Measurements from ENCODE around the gene CPTP.
"Not testable (repeated sequence)": the region's sequence is repeated elsewhere in the genome, so short reads cannot be mapped to it uniquely, and the experiment has no call there.

CPTP gene

GRCh38 chr1:1315435-1315954 lies 9.1 kb upstream of the CPTP start:
- Histone ChIP-seq H3K36me3 (ENCODE audit: low read length) (no peaks in the 10 kb centered on the region), H3K27ac (ENCODE audit: low read depth, low read length) (no peak overlapping the region)
- TF ChIP-seq CTCF (IDR thresholded peaks at IDR 0.05; ENCODE audit: insufficient read depth, low read length, poor library complexity, severe bottlenecking), result no peak
- TF ChIP-seq EZH2phosphoT487 (conservative IDR thresholded peaks at IDR 0.05; ENCODE audit: low read length), result no peak

GRCh38 chr1:1316199-1316598 lies 8.4 kb upstream of the CPTP start:
- H3K9me2 ChIP-seq (replicated peaks; ENCODE audit: insufficient read depth, low read length); H3K27ac ChIP-seq (ENCODE audit: low read depth, low read length); H3K27me3 ChIP-seq (ENCODE audit: low read length); H3K9ac ChIP-seq (ENCODE audit: low read length); H2AFZ ChIP-seq (ENCODE audit: low read depth, low read length, severe bottlenecking); H3K36me3 ChIP-seq (ENCODE audit: low read length); H4K20me1 ChIP-seq (ENCODE audit: low read depth, low read length); H3K4me3 ChIP-seq (ENCODE audit: insufficient read depth, low read length, poor library complexity, severe bottlenecking); H3K4me2 ChIP-seq (ENCODE audit: low read depth, low read length, poor library complexity, severe bottlenecking); H3K9me3 ChIP-seq (ENCODE audit: insufficient read depth, low read length): not testable (repeated sequence)
- Histone ChIP-seq H3F3A (ENCODE audit: insufficient read depth) (peaks cover 22% of the 10 kb centered on the region), H3K79me2 (ENCODE audit: insufficient read depth, low read length) (peaks cover 21% of the 10 kb centered on the region)

More at GRCh38 chr1:1315435-1315954, 9.1 kb upstream of the CPTP start:
- Histone ChIP-seq H3K9me3 (ENCODE audit: insufficient read depth, low read length) (no peaks in the 10 kb centered on the region), H3K9me2 (replicated peaks; ENCODE audit: insufficient read depth, low read length) (no peaks in the 10 kb centered on the region), H3K9ac (ENCODE audit: low read length) (no peak overlapping the region), H3K27me3 (ENCODE audit: low read length) (no peaks in the 10 kb centered on the region), H3K4me2 (ENCODE audit: low read depth, low read length, poor library complexity, severe bottlenecking) (no peak overlapping the region), H3K4me3 (ENCODE audit: insufficient read depth, low read length, poor library complexity, severe bottlenecking) (no peak overlapping the region), H3K79me2 (ENCODE audit: insufficient read depth, low read length) (peaks cover 14% of the 10 kb centered on the region), H4K20me1 (ENCODE audit: low read depth, low read length) (no peaks in the 10 kb centered on the region), H3F3A (ENCODE audit: insufficient read depth) (peaks cover 22% of the 10 kb centered on the region), H2AFZ (ENCODE audit: low read depth, low read length, severe bottlenecking) (no peak overlapping the region)

- TF ChIP-seq CTCF (IDR thresholded peaks at IDR 0.05; ENCODE audit: insufficient read depth, low read length, poor library complexity, severe bottlenecking) (no peak), EZH2phosphoT487 (conservative IDR thresholded peaks at IDR 0.05; ENCODE audit: low read length) (no peak)
- Histone ChIP-seq H3K27me3 (ENCODE audit: low read length) (no peaks in the 10 kb centered on the region), H3K4me3 (ENCODE audit: insufficient read depth, low read length, poor library complexity, severe bottlenecking) (no peak overlapping the region), H3K36me3 (ENCODE audit: low read length) (no peaks in the 10 kb centered on the region), H4K20me1 (ENCODE audit: low read depth, low read length) (no peaks in the 10 kb centered on the region), H3K9ac (ENCODE audit: low read length) (no peak overlapping the region), H3K4me2 (ENCODE audit: low read depth, low read length, poor library complexity, severe bottlenecking) (no peak overlapping the region), H3F3A (ENCODE audit: insufficient read depth) (peaks cover 22% of the 10 kb centered on the region), H2AFZ (ENCODE audit: low read depth, low read length, severe bottlenecking) (no peak overlapping the region), H3K9me3 (ENCODE audit: insufficient read depth, low read length) (no peaks in the 10 kb centered on the region), H3K27ac (ENCODE audit: low read depth, low read length) (no peak overlapping the region), H3K9me2 (replicated peaks; ENCODE audit: insufficient read depth, low read length) (no peaks in the 10 kb centered on the region), H3K79me2 (ENCODE audit: insufficient read depth, low read length) (peaks cover 31% of the 10 kb centered on the region)
These were observed 7.2 kb upstream of the CPTP start for GRCh38 chr1:1317420-1317819.

- Histone ChIP-seq H3K4me2 (ENCODE audit: low read depth, low read length, poor library complexity, severe bottlenecking) (no peak overlapping the region), H3K9me2 (replicated peaks; ENCODE audit: insufficient read depth, low read length) (no peaks in the 10 kb centered on the region), H3K9me3 (ENCODE audit: insufficient read depth, low read length) (no peaks in the 10 kb centered on the region), H3K9ac (ENCODE audit: low read length) (no peak overlapping the region), H3K27me3 (ENCODE audit: low read length) (no peaks in the 10 kb centered on the region), H3K27ac (ENCODE audit: low read depth, low read length) (no peak overlapping the region), H3K79me2 (ENCODE audit: insufficient read depth, low read length) (peaks cover 38% of the 10 kb centered on the region), H3K36me3 (ENCODE audit: low read length) (no peaks in the 10 kb centered on the region), H4K20me1 (ENCODE audit: low read depth, low read length) (no peaks in the 10 kb centered on the region), H2AFZ (ENCODE audit: low read depth, low read length, severe bottlenecking) (no peak overlapping the region), H3K4me3 (ENCODE audit: insufficient read depth, low read length, poor library complexity, severe bottlenecking) (no peak overlapping the region), H3F3A (ENCODE audit: insufficient read depth) (peaks cover 22% of the 10 kb centered on the region)
- TF ChIP-seq EZH2phosphoT487 (conservative IDR thresholded peaks at IDR 0.05; ENCODE audit: low read length) (no peak), CTCF (IDR thresholded peaks at IDR 0.05; ENCODE audit: insufficient read depth, low read length, poor library complexity, severe bottlenecking) (no peak)
These were observed 6.4 kb upstream of the CPTP start for GRCh38 chr1:1318131-1318652.
